NB4 (cell line): Measurements from ENCODE around the gene AKT1S1.

Experiments
- CTCF ChIP-seq: IDR thresholded peaks from one replicate; pipeline ENCODE4 v1.5.1; 2012; ENCODE audit warnings: low read depth, low read length
- POLR2A ChIP-seq: IDR thresholded peaks from 2 replicates; pipeline ENCODE4 v1.6.1; 2011; ENCODE audit warnings: mild to moderate bottlenecking; ENCODE audit not compliant: insufficient read length; ENCODE audit errors: extremely low read depth

- TF ChIP-seq CTCF (no peak), POLR2A (no peak)
Measured at GRCh38 chr19:49873129-49873521, 4.0 kb downstream of the AKT1S1 start.
